Hepatocyte (in vitro differentiated cells): ENCODE measurements around the gene CDADC1.

Experiments used
- CTCF ChIP-seq: fragments of 200-600 bp; sonication (generic); IDR thresholded peaks from 2 replicates; pipeline ENCODE4 v1.5.1; 2016; ENCODE audit warnings: antibody characterized with exemption, mild to moderate bottlenecking; ENCODE audit not compliant: poor library complexity
- EZH2 ChIP-seq: fragments of 200-600 bp; sonication (generic); IDR thresholded peaks from 2 replicates; pipeline ENCODE4 v1.6.1; 2016; ENCODE audit warnings: antibody characterized with exemption, mild to moderate bottlenecking, borderline replicate concordance
- EZH2phosphoT487 ChIP-seq: fragments of 200-600 bp; sonication (generic); IDR thresholded peaks from one replicate; pipeline ENCODE4 v1.6.1; 2018; ENCODE audit warnings: antibody characterized with exemption, mild to moderate bottlenecking, low read depth, moderate library complexity; ENCODE audit not compliant: unreplicated experiment, severe bottlenecking

- TF ChIP-seq CTCF (no peak), EZH2 (no peak), EZH2phosphoT487 (no peak)
These were observed 75.6 kb downstream of the CDADC1 start for GRCh38 chr13:49323344-49323743.
